GM23248 (cell line): ENCODE data around the gene QKI.

Source experiments
- EZH2 ChIP-seq: fragments of 200-600 bp; sonication (generic); IDR thresholded peaks from 2 replicates; pipeline ENCODE4 v1.6.1; 2018; ENCODE audit warnings: antibody characterized with exemption, mild to moderate bottlenecking; ENCODE audit not compliant: insufficient read depth, poor library complexity, severe bottlenecking
- EZH2phosphoT487 ChIP-seq: fragments of 200-600 bp; sonication (generic); IDR thresholded peaks from 2 replicates; pipeline ENCODE4 v1.6.1; 2018; ENCODE audit warnings: antibody characterized with exemption, moderate library complexity, mild to moderate bottlenecking, low read depth; ENCODE audit not compliant: insufficient read depth

- TF ChIP-seq EZH2 = no peak
- TF ChIP-seq EZH2phosphoT487 = no peak
These were observed 72.3 kb downstream of the QKI start for GRCh38 chr6:163486821-163487220.
